Effector CD4-positive, alpha-beta T cell (primary cell): ENCODE results near the gene TMEM242.

ENCODE experiments used
- DNase-seq: peaks from one replicate; pipeline ENCODE4 v3.0.0-alpha.2; 2020

Gene TMEM242

GRCh38 chr6:157246048-157246630 is 77.2 kb downstream of the TMEM242 start:
- no peak for DNase-seq

- DNase-seq: no peak
Measured at GRCh38 chr6:157245436-157245835, 77.9 kb downstream of the TMEM242 start.

DNA sequence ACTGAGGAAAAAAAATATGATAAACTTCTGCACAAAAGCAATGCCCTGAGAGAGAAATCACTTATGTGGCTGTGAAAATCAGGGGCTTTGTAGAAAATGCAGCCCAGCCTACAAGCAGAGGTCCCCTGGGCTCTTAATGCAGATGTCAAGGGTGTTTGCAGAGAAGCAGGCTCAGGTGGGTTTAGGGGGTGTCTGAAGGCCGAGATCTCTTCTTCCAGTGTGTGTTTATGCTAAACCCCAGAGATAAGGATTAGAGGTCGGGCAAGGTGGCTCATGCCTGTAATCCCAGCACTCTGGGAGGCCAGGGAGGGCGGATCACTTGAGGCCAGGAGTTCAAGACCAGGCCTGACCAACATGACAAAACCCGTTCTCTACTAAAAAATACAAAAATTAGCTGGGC is 78.5 kb downstream of the TMEM242 start:
- DNase-seq: no peak

GRCh38 chr6:157244175-157244574 is 79.1 kb downstream of the TMEM242 start:
- no peak for DNase-seq

DNA sequence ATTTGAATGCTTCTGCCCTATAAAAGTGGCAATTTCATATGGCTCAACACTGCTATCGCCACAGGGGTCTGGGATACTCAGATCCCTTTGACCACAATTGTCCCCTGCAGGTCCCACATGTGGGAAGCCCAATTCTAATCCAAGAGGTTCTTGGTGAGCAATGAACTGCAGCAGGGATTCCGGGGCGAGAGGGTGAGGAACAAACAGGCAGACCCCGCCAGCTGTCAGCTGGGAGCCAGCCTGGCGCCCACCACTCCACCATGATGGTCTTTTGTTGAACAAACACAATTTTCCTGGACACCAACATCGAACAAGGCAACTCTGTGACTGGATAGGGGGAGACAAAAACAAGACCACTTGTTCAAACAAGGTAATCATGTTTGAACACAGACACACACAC is 80.5 kb downstream of the TMEM242 start:
- DNase-seq: no peak

GRCh38 chr6:157240960-157241311 is 82.4 kb downstream of the TMEM242 start:
- no peak for DNase-seq

DNA sequence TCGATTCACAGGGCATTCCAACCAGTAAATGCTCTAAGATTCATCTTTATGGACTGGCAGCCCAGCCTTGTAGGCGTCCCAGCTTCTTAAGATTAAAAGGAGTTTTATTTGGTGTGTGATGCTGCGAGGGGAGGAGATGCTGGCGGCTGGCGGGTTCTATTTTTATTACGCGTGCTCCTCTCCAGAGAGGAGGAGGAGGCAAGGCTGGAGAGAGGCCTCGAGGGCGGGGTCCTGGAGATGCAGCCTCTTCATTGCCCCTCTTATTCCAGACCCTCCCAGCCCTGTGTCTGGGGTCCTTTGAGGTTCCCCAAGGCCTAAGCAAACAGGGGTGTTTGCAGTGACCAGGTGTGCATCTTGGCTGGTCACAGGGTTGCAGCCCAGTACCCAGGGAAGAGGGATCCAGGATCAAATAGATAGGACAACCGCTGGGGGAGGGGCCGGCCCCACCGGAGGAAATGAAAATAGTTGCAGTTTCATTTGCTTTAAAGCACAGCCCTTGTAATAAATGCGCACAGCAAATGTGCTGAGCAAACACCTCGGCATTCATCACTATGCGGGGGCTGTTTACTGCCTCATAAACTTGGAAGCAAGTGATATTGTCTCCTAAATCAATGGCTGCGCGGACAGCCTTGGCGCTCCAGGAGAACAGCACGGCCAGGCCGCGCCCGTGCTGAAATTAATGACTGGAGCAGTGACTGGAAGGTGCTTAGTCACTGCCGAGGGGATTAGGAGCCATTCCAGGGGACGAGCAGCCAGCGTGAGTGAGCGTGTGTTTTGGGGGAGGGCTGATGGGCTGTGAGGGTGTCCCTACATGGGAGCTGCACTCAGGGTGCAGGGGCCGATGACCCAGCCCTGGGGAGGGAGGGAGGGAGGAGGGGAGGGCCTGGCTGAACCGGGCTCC is 83.0 kb downstream of the TMEM242 start:
- DNase-seq: no peak

GRCh38 chr6:157239671-157240058 is 83.7 kb downstream of the TMEM242 start:
- DNase-seq: no peak
